Measurements from ENCODE around the gene PRLR. TPM values are rescaled to one million over a fixed set of nuclear protein-coding genes. Genes with fewer than 3 reads are reported as not detected.

The PRLR gene
- total RNA-seq, 6 experiments from 2014 or later = 7.4 to 26.8 (median 15.1) TPM

DNA sequence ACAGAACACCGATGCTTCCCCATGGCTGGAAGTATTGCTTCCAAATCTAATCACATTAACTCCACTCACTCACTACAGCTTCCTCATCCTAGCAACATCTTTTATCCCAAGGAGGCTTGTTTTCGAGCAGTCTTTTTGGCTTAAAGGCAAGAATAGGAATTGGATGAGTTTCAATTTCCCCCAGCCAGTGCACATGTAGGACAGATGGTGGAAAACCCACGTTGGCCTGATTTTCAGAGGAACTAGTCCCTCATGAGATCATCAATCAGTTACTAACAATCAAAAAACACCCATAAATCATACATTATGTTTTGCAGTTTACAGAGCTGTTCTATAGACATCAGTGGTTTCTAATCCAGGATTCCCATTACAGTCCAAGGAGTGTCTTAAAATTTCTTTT is 134.1 kb downstream of the PRLR start:
- WGBS (ENCODE audit: insufficient coverage, low coverage, low lambda C conversion rate, missing lambda C conversion rate) = 40% methylated on average over 2 of the region's 3 CpGs
- H3K27ac ChIP-seq = no peak overlapping the region

DNA sequence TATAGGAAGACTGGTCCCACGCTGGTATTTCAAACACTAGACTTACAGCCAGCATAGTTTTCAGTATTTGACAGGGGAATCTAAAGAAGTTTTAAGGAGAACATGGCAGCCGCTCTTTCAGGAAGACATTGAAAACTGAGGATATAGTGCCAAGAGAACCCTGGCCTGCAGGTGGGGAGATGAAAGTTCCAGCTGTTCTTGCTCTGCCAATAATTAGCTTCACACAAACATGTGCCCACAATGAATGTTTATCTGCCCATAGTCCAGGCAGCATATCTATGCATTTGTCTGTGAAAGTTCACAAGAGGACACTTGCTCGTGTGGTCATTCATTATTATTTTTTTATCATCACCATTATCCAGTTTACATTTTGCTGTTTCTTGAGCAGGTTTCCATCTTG is 134.9 kb downstream of the PRLR start:
- H3K9me3 ChIP-seq = no peaks in the 10 kb centered on the region
- WGBS (ENCODE audit: insufficient coverage, low coverage, low lambda C conversion rate, missing lambda C conversion rate) = 49% methylated on average over 3 of the region's 3 CpGs
- DNase-seq = no peak
- no peak overlapping the region for H3K27ac ChIP-seq
- H3K4me3 ChIP-seq = no peak overlapping the region
- ATAC-seq = peak; percentile 61 to 73 (median 67)
- H3K27me3 ChIP-seq = no peaks in the 10 kb centered on the region
- H3K36me3 ChIP-seq = no peaks in the 10 kb centered on the region
- H3K4me1 ChIP-seq = peaks cover 0 to 31% (median 4%) of the 10 kb centered on the region in 4 donors
- TF ChIP-seq POLR2A (IDR thresholded peaks at IDR 0.05) = no peak
- TF ChIP-seq, protein P1, sequence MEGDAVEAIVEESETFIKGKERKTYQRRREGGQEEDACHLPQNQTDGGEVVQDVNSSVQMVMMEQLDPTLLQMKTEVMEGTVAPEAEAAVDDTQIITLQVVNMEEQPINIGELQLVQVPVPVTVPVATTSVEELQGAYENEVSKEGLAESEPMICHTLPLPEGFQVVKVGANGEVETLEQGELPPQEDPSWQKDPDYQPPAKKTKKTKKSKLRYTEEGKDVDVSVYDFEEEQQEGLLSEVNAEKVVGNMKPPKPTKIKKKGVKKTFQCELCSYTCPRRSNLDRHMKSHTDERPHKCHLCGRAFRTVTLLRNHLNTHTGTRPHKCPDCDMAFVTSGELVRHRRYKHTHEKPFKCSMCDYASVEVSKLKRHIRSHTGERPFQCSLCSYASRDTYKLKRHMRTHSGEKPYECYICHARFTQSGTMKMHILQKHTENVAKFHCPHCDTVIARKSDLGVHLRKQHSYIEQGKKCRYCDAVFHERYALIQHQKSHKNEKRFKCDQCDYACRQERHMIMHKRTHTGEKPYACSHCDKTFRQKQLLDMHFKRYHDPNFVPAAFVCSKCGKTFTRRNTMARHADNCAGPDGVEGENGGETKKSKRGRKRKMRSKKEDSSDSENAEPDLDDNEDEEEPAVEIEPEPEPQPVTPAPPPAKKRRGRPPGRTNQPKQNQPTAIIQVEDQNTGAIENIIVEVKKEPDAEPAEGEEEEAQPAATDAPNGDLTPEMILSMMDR (IDR thresholded peaks at IDR 0.05) = no peak
- intact Hi-C loops (cut with DNase I) = loop anchor here (10.0 kb wide), 1 partner anchor 89 kb away; no protein-coding TSS in a partner anchor

More for the DNA sequence above, 134.1 kb downstream of the PRLR start:
- no peaks in the 10 kb centered on the region for H3K27me3 ChIP-seq
- intact Hi-C loops (cut with DNase I) = loop anchor here (10.0 kb wide), 1 partner anchor 89 kb away; no protein-coding TSS in a partner anchor
- no peaks in the 10 kb centered on the region for H3K36me3 ChIP-seq
- no peaks in the 10 kb centered on the region for H3K9me3 ChIP-seq
- DNase-seq = no peak
- no peak for ATAC-seq
- H3K4me3 ChIP-seq = no peak overlapping the region
- TF ChIP-seq, protein P1 (IDR thresholded peaks at IDR 0.05) = no peak
- no peak for TF ChIP-seq POLR2A (IDR thresholded peaks at IDR 0.05)
- H3K4me1 ChIP-seq = peaks cover 0 to 31% (median 4%) of the 10 kb centered on the region in 4 donors

DNA sequence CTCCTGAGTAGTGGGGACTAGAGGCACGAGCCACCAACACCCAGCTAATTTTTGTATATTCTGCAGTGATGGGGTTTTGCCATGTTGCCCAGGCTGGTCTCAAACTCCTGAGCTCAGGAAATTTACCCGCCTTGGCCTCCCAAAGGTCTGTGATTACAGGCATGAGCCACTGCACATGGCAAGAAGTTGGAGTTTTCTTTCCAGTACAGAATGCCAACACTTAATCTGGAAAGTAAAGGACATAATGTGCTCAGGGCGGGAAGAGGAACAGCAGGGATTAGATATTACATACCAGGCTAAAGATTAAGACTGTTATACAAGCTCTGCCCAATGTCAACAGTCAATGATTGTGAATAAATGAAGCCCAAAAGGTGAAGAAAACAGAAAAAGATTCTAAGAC is 135.3 kb downstream of the PRLR start:
- DNase-seq = no peak
- Histone ChIP-seq H3K36me3 (no peaks in the 10 kb centered on the region), H3K27ac (no peak overlapping the region), H3K4me3 (no peak overlapping the region), H3K9me3 (no peaks in the 10 kb centered on the region), H3K27me3 (no peaks in the 10 kb centered on the region), H3K4me1 (peaks cover 0 to 31% (median 4%) of the 10 kb centered on the region in 4 donors)
- WGBS (ENCODE audit: insufficient coverage, low coverage, low lambda C conversion rate, missing lambda C conversion rate) = 54% methylated on average over 2 of the region's 3 CpGs
- TF ChIP-seq POLR2A (IDR thresholded peaks at IDR 0.05) = no peak
- TF ChIP-seq, protein P1 (IDR thresholded peaks at IDR 0.05) = no peak
- ATAC-seq = no peak
- intact Hi-C loops (cut with DNase I) = loop anchor here (10.0 kb wide), 1 partner anchor 90 kb away; no protein-coding TSS in a partner anchor

DNA sequence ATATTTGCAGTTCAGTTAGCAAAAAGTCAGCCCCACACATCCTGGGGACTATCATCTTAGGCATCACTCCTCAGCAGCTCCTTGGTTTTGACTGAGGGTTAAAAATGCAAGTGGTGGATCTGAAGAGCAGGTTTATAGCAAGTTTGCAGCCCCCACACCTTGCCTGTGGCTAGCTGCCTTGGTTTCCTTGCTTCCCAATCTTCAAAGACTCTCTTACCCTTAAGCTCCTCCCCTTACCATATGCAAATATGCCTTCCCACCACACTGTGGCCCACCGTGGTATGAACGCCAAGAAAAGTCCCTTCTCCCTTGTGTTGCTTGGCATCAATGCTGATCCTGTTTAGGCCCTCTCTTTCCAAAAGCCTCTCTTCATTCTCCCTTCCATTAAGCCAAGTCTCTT is 137.6 kb downstream of the PRLR start:
- Histone ChIP-seq H3K27me3 (no peaks in the 10 kb centered on the region), H3K27ac (no peak overlapping the region), H3K4me1 (peaks cover 0 to 28% (median 5%) of the 10 kb centered on the region in 4 donors), H3K9me3 (no peaks in the 10 kb centered on the region), H3K36me3 (no peaks in the 10 kb centered on the region), H3K4me3 (no peak overlapping the region)
- DNase-seq = no peak
- 65% methylated on average over 2 of the region's 2 CpGs for WGBS (ENCODE audit: insufficient coverage, low coverage, low lambda C conversion rate, missing lambda C conversion rate)
- no peak for ATAC-seq
- no peak for TF ChIP-seq POLR2A (IDR thresholded peaks at IDR 0.05)
- TF ChIP-seq, protein P1 (IDR thresholded peaks at IDR 0.05) = no peak
- intact Hi-C loops (cut with DNase I) = loop anchor here (10.0 kb wide), 1 partner anchor 92 kb away; no protein-coding TSS in a partner anchor

Measured in right lobe of liver (tissue), 6 donors.